ENCODE data around the gene COPG2.

DNA sequence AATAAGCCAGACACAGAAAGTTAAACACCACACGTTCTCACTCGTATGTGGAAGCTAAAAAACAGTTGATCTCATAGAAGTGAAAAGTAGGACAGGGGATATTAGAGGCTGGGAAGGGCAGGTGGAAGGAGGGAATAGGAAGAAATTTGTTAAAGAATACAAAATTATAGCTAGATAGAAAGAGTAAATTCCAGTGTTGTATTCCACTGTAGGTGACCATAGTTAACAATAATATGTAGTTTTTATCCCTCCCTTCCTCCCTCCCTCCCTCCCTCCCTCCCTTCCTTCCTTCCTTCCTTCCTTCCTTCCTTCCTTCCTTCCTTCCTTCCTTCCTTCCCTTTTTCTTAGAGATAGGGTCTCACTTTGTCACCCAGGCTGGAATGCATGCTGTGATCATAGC lies 196.6 kb downstream of the COPG2 start:
- TF ChIP-seq, protein P1, sequence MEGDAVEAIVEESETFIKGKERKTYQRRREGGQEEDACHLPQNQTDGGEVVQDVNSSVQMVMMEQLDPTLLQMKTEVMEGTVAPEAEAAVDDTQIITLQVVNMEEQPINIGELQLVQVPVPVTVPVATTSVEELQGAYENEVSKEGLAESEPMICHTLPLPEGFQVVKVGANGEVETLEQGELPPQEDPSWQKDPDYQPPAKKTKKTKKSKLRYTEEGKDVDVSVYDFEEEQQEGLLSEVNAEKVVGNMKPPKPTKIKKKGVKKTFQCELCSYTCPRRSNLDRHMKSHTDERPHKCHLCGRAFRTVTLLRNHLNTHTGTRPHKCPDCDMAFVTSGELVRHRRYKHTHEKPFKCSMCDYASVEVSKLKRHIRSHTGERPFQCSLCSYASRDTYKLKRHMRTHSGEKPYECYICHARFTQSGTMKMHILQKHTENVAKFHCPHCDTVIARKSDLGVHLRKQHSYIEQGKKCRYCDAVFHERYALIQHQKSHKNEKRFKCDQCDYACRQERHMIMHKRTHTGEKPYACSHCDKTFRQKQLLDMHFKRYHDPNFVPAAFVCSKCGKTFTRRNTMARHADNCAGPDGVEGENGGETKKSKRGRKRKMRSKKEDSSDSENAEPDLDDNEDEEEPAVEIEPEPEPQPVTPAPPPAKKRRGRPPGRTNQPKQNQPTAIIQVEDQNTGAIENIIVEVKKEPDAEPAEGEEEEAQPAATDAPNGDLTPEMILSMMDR (IDR thresholded peaks at IDR 0.05) = no peak
- TF ChIP-seq EZH2 (IDR thresholded peaks at IDR 0.05; ENCODE audit: borderline replicate concordance, insufficient read depth, low read depth, low read length, poor library complexity, severe bottlenecking) = no peak

Data from B cell (primary cell).